ENCODE measurements around the gene NCK1.

DNA sequence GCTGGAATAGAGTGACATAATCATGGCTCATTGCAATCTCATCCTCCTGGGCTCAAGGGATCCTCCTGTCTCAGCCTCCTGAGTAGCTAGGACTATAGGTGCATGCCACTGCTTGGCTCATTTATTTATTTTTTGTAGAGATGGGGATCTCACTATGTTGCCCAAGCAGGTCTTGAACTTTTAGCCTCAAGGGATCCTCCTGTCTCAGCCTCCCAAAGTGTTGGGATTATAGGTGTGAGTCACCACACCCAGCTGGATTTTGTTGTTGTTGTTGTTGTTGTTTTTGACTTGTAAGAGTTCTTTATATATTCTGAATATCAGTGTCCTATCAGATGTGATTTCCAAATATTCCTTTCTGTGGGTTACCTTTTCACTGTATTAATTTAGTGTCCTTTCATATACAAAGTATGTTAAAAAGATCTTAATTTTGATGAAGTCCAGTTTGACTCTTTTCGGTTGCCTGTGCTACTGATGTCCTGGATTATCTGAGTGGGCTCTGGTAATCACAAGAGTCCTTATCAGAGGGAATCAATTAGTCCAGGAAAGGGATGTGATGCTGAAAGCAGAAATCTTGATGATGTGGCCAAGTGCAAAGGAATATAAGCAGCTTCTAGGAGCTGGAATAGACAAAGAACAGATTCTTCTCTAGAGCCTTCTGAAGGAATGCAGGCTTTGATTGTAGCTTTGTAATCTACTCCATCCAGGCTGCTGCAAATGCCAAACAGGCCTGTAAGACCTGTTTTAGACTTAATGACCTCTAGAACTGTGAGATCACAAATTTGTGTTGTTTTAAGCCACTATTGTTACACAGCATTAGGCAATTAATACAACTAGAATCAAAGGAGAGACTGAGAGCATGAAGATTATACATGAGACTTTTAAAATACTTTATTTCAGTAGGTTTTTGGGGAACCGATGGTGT is 30.2 kb downstream of the NCK1 start:
- TF ChIP-seq TCF7 (IDR thresholded peaks at IDR 0.05; ENCODE audit: borderline replicate concordance), result no peak
- TF ChIP-seq NUFIP1 (IDR thresholded peaks at IDR 0.05; ENCODE audit: partially characterized antibody), result no peak
- no peak for TF ChIP-seq U2AF1 (optimal IDR thresholded peaks at IDR 0.05; ENCODE audit: low read depth, low read length)
- no peak for TF ChIP-seq SREBF2 (CRISPR knock-in tag; IDR thresholded peaks at IDR 0.05)
- TF ChIP-seq, protein P1, sequence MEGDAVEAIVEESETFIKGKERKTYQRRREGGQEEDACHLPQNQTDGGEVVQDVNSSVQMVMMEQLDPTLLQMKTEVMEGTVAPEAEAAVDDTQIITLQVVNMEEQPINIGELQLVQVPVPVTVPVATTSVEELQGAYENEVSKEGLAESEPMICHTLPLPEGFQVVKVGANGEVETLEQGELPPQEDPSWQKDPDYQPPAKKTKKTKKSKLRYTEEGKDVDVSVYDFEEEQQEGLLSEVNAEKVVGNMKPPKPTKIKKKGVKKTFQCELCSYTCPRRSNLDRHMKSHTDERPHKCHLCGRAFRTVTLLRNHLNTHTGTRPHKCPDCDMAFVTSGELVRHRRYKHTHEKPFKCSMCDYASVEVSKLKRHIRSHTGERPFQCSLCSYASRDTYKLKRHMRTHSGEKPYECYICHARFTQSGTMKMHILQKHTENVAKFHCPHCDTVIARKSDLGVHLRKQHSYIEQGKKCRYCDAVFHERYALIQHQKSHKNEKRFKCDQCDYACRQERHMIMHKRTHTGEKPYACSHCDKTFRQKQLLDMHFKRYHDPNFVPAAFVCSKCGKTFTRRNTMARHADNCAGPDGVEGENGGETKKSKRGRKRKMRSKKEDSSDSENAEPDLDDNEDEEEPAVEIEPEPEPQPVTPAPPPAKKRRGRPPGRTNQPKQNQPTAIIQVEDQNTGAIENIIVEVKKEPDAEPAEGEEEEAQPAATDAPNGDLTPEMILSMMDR (IDR thresholded peaks at IDR 0.05 in 2 of 3, conservative IDR thresholded peaks at IDR 0.05 in 1 of 3; ENCODE audit: insufficient read depth in 2 of 3, low read depth in 1 of 3, low read length in 3 of 3), result no peak
- TF ChIP-seq OTX1 (CRISPR knock-in tag; IDR thresholded peaks at IDR 0.05), result no peak
- no peak for TF ChIP-seq CREM (IDR thresholded peaks at IDR 0.05; ENCODE audit: low read depth)
- TF ChIP-seq POLR2B (IDR thresholded peaks at IDR 0.05; ENCODE audit: low read depth, partially characterized antibody), result no peak
- TF ChIP-seq, protein P2, sequence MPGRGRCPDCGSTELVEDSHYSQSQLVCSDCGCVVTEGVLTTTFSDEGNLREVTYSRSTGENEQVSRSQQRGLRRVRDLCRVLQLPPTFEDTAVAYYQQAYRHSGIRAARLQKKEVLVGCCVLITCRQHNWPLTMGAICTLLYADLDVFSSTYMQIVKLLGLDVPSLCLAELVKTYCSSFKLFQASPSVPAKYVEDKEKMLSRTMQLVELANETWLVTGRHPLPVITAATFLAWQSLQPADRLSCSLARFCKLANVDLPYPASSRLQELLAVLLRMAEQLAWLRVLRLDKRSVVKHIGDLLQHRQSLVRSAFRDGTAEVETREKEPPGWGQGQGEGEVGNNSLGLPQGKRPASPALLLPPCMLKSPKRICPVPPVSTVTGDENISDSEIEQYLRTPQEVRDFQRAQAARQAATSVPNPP (IDR thresholded peaks at IDR 0.05; ENCODE audit: borderline replicate concordance, insufficient read depth, insufficient read length), result no peak
- no peak for TF ChIP-seq ELF1 (tag; IDR thresholded peaks at IDR 0.05)
- no peak for TF ChIP-seq SIN3A (IDR thresholded peaks at IDR 0.05; ENCODE audit: borderline replicate concordance in 2 of 2, control insufficient read depth in 1 of 2, low read depth in 2 of 2, low read length in 2 of 2)
